OCI-LY7 (cell line): Measurements from ENCODE around the gene CCR5AS.

ENCODE experiments used
- BruUV-seq: library from RNA; stranded (reverse); fragments of 400-500 nt; replicated peaks from 2 replicates; lab custom pipeline; 2021; lab: Mats Ljungman, UMichigan
- CTCF ChIA-PET: fragments of 300-600 bp; sonication (Branson Sonifier 250); formaldehyde crosslinking; loops from one replicate; lab custom pipeline; 2022; ENCODE audit warnings: antibody characterized with exemption; ENCODE audit not compliant: unreplicated experiment; lab: Charles Lee
- POLR2A ChIA-PET: fragments of 300-600 bp; sonication (Branson Sonifier 250); formaldehyde crosslinking; loops from one replicate; lab custom pipeline; 2022; ENCODE audit warnings: antibody characterized with exemption; lab: Charles Lee
- DNase-seq: peaks from one replicate; pipeline ENCODE4 v3.0.0-alpha.2; 2015; ENCODE audit warnings: low spot score
- H2AFZ ChIP-seq: fragments of 200-600 bp; sonication (generic), shearing (Covaris generic); 2 replicates; pipeline ENCODE4 v1.6.1; 2014; ENCODE audit warnings: mild to moderate bottlenecking, antibody characterized with exemption, low read length, moderate library complexity
- H3K27ac ChIP-seq: fragments of 200-600 bp; sonication (generic); 2 replicates; pipeline ENCODE4 v1.5.1; 2014; ENCODE audit warnings: mixed run types, low read depth, mild to moderate bottlenecking, moderate library complexity, low read length, inconsistent platforms; ENCODE audit not compliant: poor library complexity, severe bottlenecking
- H3K36me3 ChIP-seq: fragments of 200-600 bp; sonication (generic); 2 replicates; pipeline ENCODE4 v1.6.1; 2014; ENCODE audit warnings: mild to moderate bottlenecking, antibody characterized with exemption, low read length, moderate library complexity, mixed read lengths; ENCODE audit not compliant: insufficient read depth
- H3K4me1 ChIP-seq: fragments of 200-600 bp; sonication (generic); 2 replicates; pipeline ENCODE4 v1.5.1; 2014; ENCODE audit warnings: mild to moderate bottlenecking, low read length; ENCODE audit not compliant: insufficient read depth, poor library complexity, severe bottlenecking
- H3K4me2 ChIP-seq: fragments of 200-600 bp; sonication (generic); 2 replicates; pipeline ENCODE4 v1.6.1; 2014; ENCODE audit warnings: mild to moderate bottlenecking, low read length
- H3K4me3 ChIP-seq: fragments of 200-600 bp; sonication (generic); 2 replicates; pipeline ENCODE4 v1.5.1; 2014; ENCODE audit warnings: mild to moderate bottlenecking, low read depth, low read length; ENCODE audit not compliant: poor library complexity, severe bottlenecking
- H3K79me2 ChIP-seq: fragments of 200-600 bp; sonication (generic); 2 replicates; pipeline ENCODE4 v1.6.1; 2016; ENCODE audit warnings: low read depth, mild to moderate bottlenecking, low read length, moderate library complexity, mixed read lengths; ENCODE audit not compliant: insufficient read depth
- H3K9me2 ChIP-seq: fragments of 200-600 bp; sonication (generic); 2 replicates; pipeline ENCODE4 v1.6.1; 2016; ENCODE audit warnings: mild to moderate bottlenecking, low read length, mixed read lengths; ENCODE audit not compliant: insufficient read depth
- H3K9me3 ChIP-seq: fragments of 200-600 bp; sonication (generic); 2 replicates; pipeline ENCODE4 v1.6.1; 2014; ENCODE audit warnings: mild to moderate bottlenecking, mixed run types, low read length, mixed read lengths
- H4K20me1 ChIP-seq: fragments of 200-600 bp; sonication (generic); 2 replicates; pipeline ENCODE4 v1.6.1; 2014; ENCODE audit warnings: mild to moderate bottlenecking, antibody characterized with exemption, low read length, moderate library complexity, mixed read lengths; ENCODE audit not compliant: insufficient read depth
- CTCF ChIP-seq: fragments of 200-600 bp; sonication (generic); conservative IDR thresholded peaks from 2 replicates; pipeline ENCODE4 v1.5.1; 2014; ENCODE audit warnings: mild to moderate bottlenecking, antibody characterized with exemption, low read length, moderate library complexity, mixed read lengths
- EZH2phosphoT487 ChIP-seq: fragments of 200-600 bp; sonication (generic); IDR thresholded peaks from 2 replicates; pipeline ENCODE4 v1.6.1; 2018; ENCODE audit warnings: low read depth, borderline replicate concordance, mild to moderate bottlenecking, mixed run types, antibody characterized with exemption, low read length, moderate library complexity, mixed read lengths
- intact Hi-C: fragments of 100-400 bp; cut with micrococcal nuclease; formaldehyde crosslinking; loops from one replicate; pipeline ENCODE4 v1.10.0; 2022; ENCODE audit not compliant: unreplicated experiment

The CCR5AS gene

GRCh38 chr3:46381625-46382024 lies 25.2 kb downstream of the CCR5AS start:
- Histone ChIP-seq H2AFZ (no peak overlapping the region), H4K20me1 (no peaks in the 10 kb centered on the region), H3K79me2 (no peaks in the 10 kb centered on the region), H3K9me2 (no peaks in the 10 kb centered on the region), H3K36me3 (no peaks in the 10 kb centered on the region), H3K9me3 (no peaks in the 10 kb centered on the region), H3K4me2 (no peak overlapping the region), H3K4me3 (no peak overlapping the region), H3K27ac (no peak overlapping the region), H3K4me1 (peaks cover 31% of the 10 kb centered on the region)
- DNase-seq: no peak
- no TSS peak for BruUV-seq
- POLR2A ChIA-PET: interaction anchor here (0.5 kb wide), 1 partner anchor 158 kb away, joined by 3 read pairs; no protein-coding TSS in a partner anchor
- CTCF ChIA-PET: no interaction called here
- TF ChIP-seq EZH2phosphoT487 (no peak), CTCF (no peak)
- intact Hi-C loops: loop anchor here (5.0 kb wide), 1 partner anchor 176 kb away; no protein-coding TSS in a partner anchor

GRCh38 chr3:46380471-46381221 lies 26.2 kb downstream of the CCR5AS start:
- Histone ChIP-seq H3K4me3 (no peak overlapping the region), H4K20me1 (no peaks in the 10 kb centered on the region), H3K4me1 (peaks cover 31% of the 10 kb centered on the region), H3K4me2 (no peak overlapping the region), H3K9me2 (no peaks in the 10 kb centered on the region), H3K36me3 (no peaks in the 10 kb centered on the region), H3K27ac (no peak overlapping the region), H2AFZ (0 out of 2 replicates have a peak overlapping the region, but pooled peaks have one; percentile 0), H3K79me2 (no peaks in the 10 kb centered on the region), H3K9me3 (no peaks in the 10 kb centered on the region)
- no peak for DNase-seq
- intact Hi-C loops: loop anchor here (5.0 kb wide), 1 partner anchor 177 kb away; no protein-coding TSS in a partner anchor
- TF ChIP-seq EZH2phosphoT487 (no peak), CTCF (no peak)
- CTCF ChIA-PET: no interaction called here
- POLR2A ChIA-PET: interaction anchor here (0.5 kb wide), 1 partner anchor 159 kb away, joined by 3 read pairs; no protein-coding TSS in a partner anchor
- BruUV-seq: no TSS peak
